A549 (cell line): ENCODE data around the gene TAAR8. TPM values are rescaled to one million over a fixed set of nuclear protein-coding genes. Genes with fewer than 3 reads are reported as not detected.
A peak's percentile ranks its signal among the peaks of the same experiment; 100 is the strongest.

Experiments used
- ATAC-seq, 2 experiments: fragments of 200-7000 bp in 1 of 2; fragments of >200 bp in 1 of 2; cut with Nextera tagmentation in 1 of 2; cut with Tn5 transposase in 1 of 2; 3 replicates each; pipeline versions ENCODE4 v1.8.0 to v1.9.1; 2018 to 2020; ENCODE audit warnings: mild to moderate bottlenecking in 1 of 2, moderate library complexity in 1 of 2
- CTCF ChIA-PET: fragments of 300-600 bp; sonication (Branson Sonifier 250); formaldehyde crosslinking; extraction: SDS; loops from one replicate; lab custom pipeline; 2021; ENCODE audit warnings: antibody characterized with exemption, inconsistent platforms; lab: Yijun Ruan, JAX
- POLR2A ChIA-PET: fragments of 350-600 bp; formaldehyde crosslinking; extraction: SDS; loops from one replicate; lab custom pipeline; 2021; ENCODE audit warnings: antibody characterized with exemption, inconsistent platforms; lab: Yijun Ruan, JAX
- DNase-seq, 2 experiments: peaks; one replicate each; pipeline versions ENCODE4 v3.0.0 to v3.0.0-alpha.2; 2011 to 2016; ENCODE audit warnings: low read depth in 1 of 2, low spot score in 1 of 2
- FAIRE-seq: peaks from 2 replicates; lab custom pipeline; 2011; peaks lifted over from hg19 to GRCh38; lab: Jason Lieb, UNC
- H3K27ac ChIP-seq, 2 experiments: fragments of >200 bp; sonication (Bioruptor Twin); formaldehyde crosslinking; 3 replicates each; pipeline ENCODE4 v1.5.1; 2016 to 2017
- H3K4me1 ChIP-seq: fragments of >200 bp; sonication (Bioruptor Twin); formaldehyde crosslinking; 3 replicates; pipeline ENCODE4 v1.6.1; 2016
- H3K4me2 ChIP-seq: fragments of >200 bp; sonication (Bioruptor Twin); formaldehyde crosslinking; 3 replicates; pipeline ENCODE4 v1.6.1; 2016
- H3K4me3 ChIP-seq: fragments of >200 bp; sonication (Bioruptor Twin); formaldehyde crosslinking; 3 replicates; pipeline ENCODE4 v1.5.1; 2016
- H3K9me3 ChIP-seq: fragments of >200 bp; sonication (Bioruptor Twin); formaldehyde crosslinking; 3 replicates; pipeline ENCODE4 v1.6.1; 2016
- CBX8 ChIP-seq: fragments of 200-600 bp; sonication (generic); IDR thresholded peaks from 2 replicates; pipeline ENCODE4 v1.6.1; 2016
- CHD4 ChIP-seq: fragments of 200-600 bp; sonication (generic); IDR thresholded peaks from 2 replicates; pipeline ENCODE4 v1.6.1; 2016; ENCODE audit warnings: antibody characterized with exemption, mild to moderate bottlenecking, borderline replicate concordance
- EP300 ChIP-seq, 2 experiments: fragments of >200 bp; sonication (Bioruptor Twin); formaldehyde crosslinking; IDR thresholded peaks; 2 replicates in 1 of 2; 3 replicates in 1 of 2; pipeline ENCODE4 v1.6.1; 2016 to 2017
- FOXS1 ChIP-seq: fragments of 250-450 bp; sonication (Bioruptor Pico); IDR thresholded peaks from 2 replicates; pipeline ENCODE4 v1.5.0; 2020; ENCODE audit warnings: mild to moderate bottlenecking, moderate library complexity
- HOXB13 ChIP-seq: fragments of 250-450 bp; sonication (Bioruptor Pico); IDR thresholded peaks from 2 replicates; pipeline ENCODE4 v1.5.0; 2020; ENCODE audit warnings: low read depth, mild to moderate bottlenecking, moderate library complexity
- HOXB5 ChIP-seq: fragments of 250-450 bp; sonication (Bioruptor Pico); IDR thresholded peaks from 2 replicates; pipeline ENCODE4 v1.5.0; 2020; ENCODE audit warnings: mild to moderate bottlenecking, moderate library complexity
- MAFK ChIP-seq: fragments of 450-650 bp; IDR thresholded peaks from 2 replicates; pipeline ENCODE4 v1.6.1; 2014; ENCODE audit not compliant: partially characterized antibody
- NPAS2 ChIP-seq: fragments of 250-450 bp; sonication (Bioruptor Pico); IDR thresholded peaks from 2 replicates; pipeline ENCODE4 v1.8.0; 2022; ENCODE audit warnings: mild to moderate bottlenecking, moderate library complexity, borderline replicate concordance
- PHF8 ChIP-seq: fragments of 200-600 bp; sonication (generic); IDR thresholded peaks from 2 replicates; pipeline ENCODE4 v1.6.1; 2016; ENCODE audit warnings: low read depth, mild to moderate bottlenecking, antibody characterized with exemption, moderate library complexity, borderline replicate concordance
- POLR2AphosphoS2 ChIP-seq: conservative IDR thresholded peaks from 2 replicates; pipeline ENCODE4 v1.6.1; 2012; ENCODE audit warnings: low read length, improper control_type of control experiment, inconsistent platforms
- RAD21 ChIP-seq, 2 experiments: fragments of >200 bp in 1 of 2; sonication (Bioruptor Twin) in 1 of 2; formaldehyde crosslinking in 1 of 2; IDR thresholded peaks in 1 of 2; conservative IDR thresholded peaks in 1 of 2; 2 replicates in 1 of 2; 3 replicates in 1 of 2; pipeline ENCODE4 v1.6.1; 2012 to 2018; ENCODE audit warnings: inconsistent platforms in 1 of 2
- RARB ChIP-seq: fragments of 250-450 bp; sonication (Bioruptor Pico); IDR thresholded peaks from 2 replicates; pipeline ENCODE4 v1.8.0; 2021; ENCODE audit warnings: mild to moderate bottlenecking, moderate library complexity
- RCOR1 ChIP-seq: fragments of 150-350 bp; IDR thresholded peaks from 2 replicates; pipeline ENCODE4 v1.6.1; 2014; ENCODE audit warnings: antibody characterized with exemption, low read length, low read depth
- SREBF2 ChIP-seq: fragments of 450-650 bp; IDR thresholded peaks from 2 replicates; pipeline ENCODE4 v1.6.1; 2014; ENCODE audit warnings: mild to moderate bottlenecking, moderate library complexity
- TP53 ChIP-seq: fragments of 250-450 bp; sonication (Bioruptor Pico); IDR thresholded peaks from 2 replicates; pipeline ENCODE4 v1.5.0; 2021; ENCODE audit warnings: mild to moderate bottlenecking, moderate library complexity
- ZC3H11A ChIP-seq: fragments of 450-650 bp; IDR thresholded peaks from 2 replicates; pipeline ENCODE4 v1.6.1; 2014; ENCODE audit warnings: antibody characterized with exemption, mild to moderate bottlenecking
- ZFP36 ChIP-seq: fragments of 450-650 bp; IDR thresholded peaks from 2 replicates; pipeline ENCODE4 v1.6.1; 2014; ENCODE audit warnings: borderline replicate concordance; ENCODE audit not compliant: partially characterized antibody
- WGBS: methylation state at CpG from one replicate; pipeline ENCODE4 v1.1.6; 2017; ENCODE audit errors: missing lambda C conversion rate; 5-methylcytosine and 5-hydroxymethylcytosine counted together
- polyA plus RNA-seq, 4 experiments: library from polyadenylated mRNA; depleted of rRNA in 3 of 4; stranded (reverse); fragments of >200 nt; fragmentation: RNase III in 1 of 4; extraction: RNeasy Plus Mini Kit Qiagen cat#74134 plus additional on column Dnase treatment in 1 of 4; gene quantifications; 2 replicates in 3 of 4; 3 replicates in 1 of 4; pipeline ENCODE4 v1.2.3, GENCODE V29; 2011 to 2017
- TF ChIP-seq, protein P1 (sequence below): IDR thresholded peaks from 2 replicates; pipeline ENCODE4 v1.6.1; 2012; ENCODE audit warnings: low read depth, borderline replicate concordance
- TF ChIP-seq, protein P2 (sequence below): fragments of >200 bp; sonication (Bioruptor Twin); formaldehyde crosslinking; IDR thresholded peaks from 3 replicates; pipeline ENCODE4 v1.5.1; 2016
- TF ChIP-seq, protein P3 (sequence below): fragments of 150-350 bp; IDR thresholded peaks from 2 replicates; pipeline ENCODE4 v1.6.1; 2014; ENCODE audit warnings: low read depth, mild to moderate bottlenecking, low read length
- TF ChIP-seq, protein P4 (sequence below): IDR thresholded peaks from 2 replicates; pipeline ENCODE4 v1.6.1; 2012
- TF ChIP-seq, protein P5 (sequence below): fragments of 200-600 bp; sonication (generic); IDR thresholded peaks from 2 replicates; pipeline ENCODE4 v1.6.1; 2016; ENCODE audit warnings: antibody characterized with exemption, mild to moderate bottlenecking, moderate library complexity

The TAAR8 gene
- polyA plus RNA-seq, 2 of the 4 experiments (the other 2 are of a cell fraction) = not detected

DNA sequence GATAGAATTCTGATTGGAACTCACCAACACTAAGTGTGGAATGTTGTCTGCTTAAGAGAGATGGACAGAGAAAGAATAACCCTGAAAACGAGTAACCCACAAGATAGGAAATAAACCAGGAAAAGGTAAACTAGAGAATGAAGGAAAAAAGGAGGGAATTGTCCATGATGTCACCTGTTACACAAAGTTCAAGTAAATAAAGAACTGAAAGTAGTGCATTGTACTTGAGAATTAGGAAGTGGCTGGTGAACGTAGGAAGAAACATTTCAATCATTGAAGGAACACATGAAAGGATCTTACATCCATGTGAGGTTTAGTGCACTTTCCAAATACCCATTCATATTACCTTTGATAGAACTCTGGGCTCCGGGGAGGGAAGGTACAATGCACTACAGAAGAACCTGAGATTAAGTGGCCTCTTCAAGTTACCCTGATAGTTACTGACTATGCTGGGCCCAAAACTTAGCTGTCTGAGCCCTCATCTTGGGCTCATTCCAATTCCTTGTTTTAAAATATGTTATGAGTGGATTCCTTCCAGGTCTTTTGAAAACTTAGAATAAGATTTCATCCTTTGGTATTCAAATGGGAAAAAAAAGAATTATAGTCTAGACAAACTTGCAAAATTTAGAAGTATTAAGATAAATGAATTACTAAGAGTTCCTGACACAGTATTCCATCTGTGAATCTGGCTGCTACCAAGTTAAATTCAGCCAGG lies 38.5 kb upstream of the TAAR8 start:
- 41% methylated on average over 3 of the region's 3 CpGs for WGBS
- H3K27ac ChIP-seq = no peak overlapping the region

DNA sequence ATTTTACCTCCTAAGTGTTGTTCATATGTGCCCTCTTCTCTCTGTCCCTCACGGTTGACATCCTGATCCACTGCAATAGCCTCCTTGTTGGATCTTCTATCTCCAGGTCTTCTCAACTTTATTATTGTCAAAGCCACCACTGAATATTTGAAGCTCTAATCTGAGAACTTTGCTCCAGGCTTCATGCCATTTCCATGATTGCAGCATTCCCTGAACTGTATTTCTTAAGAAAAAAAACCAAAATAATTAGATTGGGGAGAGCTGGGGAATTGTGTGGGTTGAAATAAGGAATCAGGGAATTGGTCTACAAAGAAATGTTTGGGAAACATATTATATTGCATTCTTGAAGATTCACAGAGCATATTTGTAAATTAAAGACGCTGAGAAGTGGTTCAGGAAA lies 37.1 kb upstream of the TAAR8 start:
- 35% methylated on average over 2 of the region's 2 CpGs for WGBS

More for the DNA sequence above, 38.5 kb upstream of the TAAR8 start:
- H3K4me2 ChIP-seq = peak overlapping the region; percentile 85
- CTCF ChIA-PET = interaction anchor here (1.1 to 1.4 kb wide), 2 partner anchors 16 to 234 kb away, joined by 4 read pairs; no protein-coding TSS in a partner anchor
- no peak for ATAC-seq
- TF ChIP-seq RAD21 (conservative IDR thresholded peaks at IDR 0.05 in 1 of 2, IDR thresholded peaks at IDR 0.05 in 1 of 2) (no peak), SREBF2 (no peak), RCOR1 (no peak), HOXB5 (CRISPR knock-in tag) (no peak)
- H3K9me3 ChIP-seq = no peaks in the 10 kb centered on the region
- H3K4me3 ChIP-seq = no peak overlapping the region; the same call in 2 of the 3 replicates
- H3K4me1 ChIP-seq = peaks cover 12% of the 10 kb centered on the region
- POLR2A ChIA-PET = interaction anchor here (1.2 kb wide), 1 partner anchor 180 kb away, joined by 4 read pairs; no protein-coding TSS in a partner anchor
- DNase-seq = no peak
- FAIRE-seq = no peak

DNA sequence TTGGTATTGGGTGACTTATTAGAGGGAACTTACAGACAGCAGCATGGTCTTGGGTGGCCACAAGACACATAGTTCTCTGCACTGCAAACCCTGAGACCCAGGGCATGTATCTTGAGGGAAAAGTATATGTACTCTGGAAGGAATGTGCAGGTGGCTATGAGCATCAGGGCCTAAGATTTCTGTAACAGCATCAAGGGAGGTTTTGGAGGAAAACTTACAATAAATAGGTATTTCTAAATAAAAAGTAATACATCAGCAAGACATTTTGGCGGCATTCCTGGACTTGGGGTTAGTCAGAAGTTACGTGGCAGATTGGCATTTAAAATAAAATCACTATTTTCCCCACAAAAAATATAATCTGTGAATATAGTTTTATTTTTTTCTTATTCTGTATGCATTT lies 31.5 kb upstream of the TAAR8 start:
- no peak overlapping the region for H3K27ac ChIP-seq
- H3K9me3 ChIP-seq = no peaks in the 10 kb centered on the region
- H3K4me3 ChIP-seq = no peak overlapping the region
- DNase-seq (no peak), FAIRE-seq (no peak), ATAC-seq (no peak)
- 39% methylated on average over 2 of the region's 2 CpGs for WGBS
- no peak overlapping the region for H3K4me2 ChIP-seq
- H3K4me1 ChIP-seq = no peaks in the 10 kb centered on the region
- CTCF ChIA-PET = interaction anchor here (1.5 kb wide), 1 partner anchor 10 kb away, joined by 4 read pairs; no protein-coding TSS in a partner anchor
- POLR2A ChIA-PET = no interaction called here
- TF ChIP-seq CBX8 (no peak), NPAS2 (CRISPR knock-in tag) (no peak), TP53 (no peak), RARB (CRISPR knock-in tag) (no peak), PHF8 (no peak), POLR2AphosphoS2 (no peak), EP300 (IDR thresholded peaks at IDR 0.05) (no peak)
- TF ChIP-seq, protein P1, sequence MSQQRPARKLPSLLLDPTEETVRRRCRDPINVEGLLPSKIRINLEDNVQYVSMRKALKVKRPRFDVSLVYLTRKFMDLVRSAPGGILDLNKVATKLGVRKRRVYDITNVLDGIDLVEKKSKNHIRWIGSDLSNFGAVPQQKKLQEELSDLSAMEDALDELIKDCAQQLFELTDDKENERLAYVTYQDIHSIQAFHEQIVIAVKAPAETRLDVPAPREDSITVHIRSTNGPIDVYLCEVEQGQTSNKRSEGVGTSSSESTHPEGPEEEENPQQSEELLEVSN = no peak
- TF ChIP-seq, protein P2, sequence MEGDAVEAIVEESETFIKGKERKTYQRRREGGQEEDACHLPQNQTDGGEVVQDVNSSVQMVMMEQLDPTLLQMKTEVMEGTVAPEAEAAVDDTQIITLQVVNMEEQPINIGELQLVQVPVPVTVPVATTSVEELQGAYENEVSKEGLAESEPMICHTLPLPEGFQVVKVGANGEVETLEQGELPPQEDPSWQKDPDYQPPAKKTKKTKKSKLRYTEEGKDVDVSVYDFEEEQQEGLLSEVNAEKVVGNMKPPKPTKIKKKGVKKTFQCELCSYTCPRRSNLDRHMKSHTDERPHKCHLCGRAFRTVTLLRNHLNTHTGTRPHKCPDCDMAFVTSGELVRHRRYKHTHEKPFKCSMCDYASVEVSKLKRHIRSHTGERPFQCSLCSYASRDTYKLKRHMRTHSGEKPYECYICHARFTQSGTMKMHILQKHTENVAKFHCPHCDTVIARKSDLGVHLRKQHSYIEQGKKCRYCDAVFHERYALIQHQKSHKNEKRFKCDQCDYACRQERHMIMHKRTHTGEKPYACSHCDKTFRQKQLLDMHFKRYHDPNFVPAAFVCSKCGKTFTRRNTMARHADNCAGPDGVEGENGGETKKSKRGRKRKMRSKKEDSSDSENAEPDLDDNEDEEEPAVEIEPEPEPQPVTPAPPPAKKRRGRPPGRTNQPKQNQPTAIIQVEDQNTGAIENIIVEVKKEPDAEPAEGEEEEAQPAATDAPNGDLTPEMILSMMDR = no peak
- TF ChIP-seq, protein P3, sequence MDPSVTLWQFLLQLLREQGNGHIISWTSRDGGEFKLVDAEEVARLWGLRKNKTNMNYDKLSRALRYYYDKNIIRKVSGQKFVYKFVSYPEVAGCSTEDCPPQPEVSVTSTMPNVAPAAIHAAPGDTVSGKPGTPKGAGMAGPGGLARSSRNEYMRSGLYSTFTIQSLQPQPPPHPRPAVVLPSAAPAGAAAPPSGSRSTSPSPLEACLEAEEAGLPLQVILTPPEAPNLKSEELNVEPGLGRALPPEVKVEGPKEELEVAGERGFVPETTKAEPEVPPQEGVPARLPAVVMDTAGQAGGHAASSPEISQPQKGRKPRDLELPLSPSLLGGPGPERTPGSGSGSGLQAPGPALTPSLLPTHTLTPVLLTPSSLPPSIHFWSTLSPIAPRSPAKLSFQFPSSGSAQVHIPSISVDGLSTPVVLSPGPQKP = no peak

More for the DNA sequence above, 37.1 kb upstream of the TAAR8 start:
- H3K4me2 ChIP-seq = no peak overlapping the region
- CTCF ChIA-PET = interaction anchor here (0.6 to 1.1 kb wide), 2 partner anchors 10 to 591 kb away, joined by 3 read pairs; no protein-coding TSS in a partner anchor
- DNase-seq (no peak), FAIRE-seq (no peak), ATAC-seq (no peak)
- POLR2A ChIA-PET = no interaction called here
- peaks cover 12% of the 10 kb centered on the region for H3K4me1 ChIP-seq
- H3K27ac ChIP-seq = no peak overlapping the region
- H3K9me3 ChIP-seq = no peaks in the 10 kb centered on the region
- no peak for TF ChIP-seq FOXS1 (CRISPR knock-in tag)
- no peak for TF ChIP-seq MAFK
- no peak for TF ChIP-seq RCOR1
- TF ChIP-seq, protein P1 = no peak
- TF ChIP-seq, protein P4, sequence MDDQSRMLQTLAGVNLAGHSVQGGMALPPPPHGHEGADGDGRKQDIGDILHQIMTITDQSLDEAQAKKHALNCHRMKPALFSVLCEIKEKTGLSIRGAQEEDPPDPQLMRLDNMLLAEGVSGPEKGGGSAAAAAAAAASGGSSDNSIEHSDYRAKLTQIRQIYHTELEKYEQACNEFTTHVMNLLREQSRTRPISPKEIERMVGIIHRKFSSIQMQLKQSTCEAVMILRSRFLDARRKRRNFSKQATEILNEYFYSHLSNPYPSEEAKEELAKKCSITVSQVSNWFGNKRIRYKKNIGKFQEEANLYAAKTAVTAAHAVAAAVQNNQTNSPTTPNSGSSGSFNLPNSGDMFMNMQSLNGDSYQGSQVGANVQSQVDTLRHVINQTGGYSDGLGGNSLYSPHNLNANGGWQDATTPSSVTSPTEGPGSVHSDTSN = no peak
- TF ChIP-seq ZFP36 = no peak
- TF ChIP-seq, protein P5, sequence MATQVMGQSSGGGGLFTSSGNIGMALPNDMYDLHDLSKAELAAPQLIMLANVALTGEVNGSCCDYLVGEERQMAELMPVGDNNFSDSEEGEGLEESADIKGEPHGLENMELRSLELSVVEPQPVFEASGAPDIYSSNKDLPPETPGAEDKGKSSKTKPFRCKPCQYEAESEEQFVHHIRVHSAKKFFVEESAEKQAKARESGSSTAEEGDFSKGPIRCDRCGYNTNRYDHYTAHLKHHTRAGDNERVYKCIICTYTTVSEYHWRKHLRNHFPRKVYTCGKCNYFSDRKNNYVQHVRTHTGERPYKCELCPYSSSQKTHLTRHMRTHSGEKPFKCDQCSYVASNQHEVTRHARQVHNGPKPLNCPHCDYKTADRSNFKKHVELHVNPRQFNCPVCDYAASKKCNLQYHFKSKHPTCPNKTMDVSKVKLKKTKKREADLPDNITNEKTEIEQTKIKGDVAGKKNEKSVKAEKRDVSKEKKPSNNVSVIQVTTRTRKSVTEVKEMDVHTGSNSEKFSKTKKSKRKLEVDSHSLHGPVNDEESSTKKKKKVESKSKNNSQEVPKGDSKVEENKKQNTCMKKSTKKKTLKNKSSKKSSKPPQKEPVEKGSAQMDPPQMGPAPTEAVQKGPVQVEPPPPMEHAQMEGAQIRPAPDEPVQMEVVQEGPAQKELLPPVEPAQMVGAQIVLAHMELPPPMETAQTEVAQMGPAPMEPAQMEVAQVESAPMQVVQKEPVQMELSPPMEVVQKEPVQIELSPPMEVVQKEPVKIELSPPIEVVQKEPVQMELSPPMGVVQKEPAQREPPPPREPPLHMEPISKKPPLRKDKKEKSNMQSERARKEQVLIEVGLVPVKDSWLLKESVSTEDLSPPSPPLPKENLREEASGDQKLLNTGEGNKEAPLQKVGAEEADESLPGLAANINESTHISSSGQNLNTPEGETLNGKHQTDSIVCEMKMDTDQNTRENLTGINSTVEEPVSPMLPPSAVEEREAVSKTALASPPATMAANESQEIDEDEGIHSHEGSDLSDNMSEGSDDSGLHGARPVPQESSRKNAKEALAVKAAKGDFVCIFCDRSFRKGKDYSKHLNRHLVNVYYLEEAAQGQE = no peak
- TF ChIP-seq SREBF2 = no peak
- TF ChIP-seq ZC3H11A = no peak
- no peak for TF ChIP-seq HOXB13 (CRISPR knock-in tag)
- TF ChIP-seq CHD4 = no peak
- TF ChIP-seq CBX8 = no peak
- H3K4me3 ChIP-seq = no peak overlapping the region
